ENCODE data around the gene FLNC. TPM values are rescaled to one million over a fixed set of nuclear protein-coding genes. Genes with fewer than 3 reads are reported as not detected.

Gene FLNC
- total RNA-seq, 4 donors from 2014 or later: 3.8 to 5.1 (median 4.3) TPM

DNA sequence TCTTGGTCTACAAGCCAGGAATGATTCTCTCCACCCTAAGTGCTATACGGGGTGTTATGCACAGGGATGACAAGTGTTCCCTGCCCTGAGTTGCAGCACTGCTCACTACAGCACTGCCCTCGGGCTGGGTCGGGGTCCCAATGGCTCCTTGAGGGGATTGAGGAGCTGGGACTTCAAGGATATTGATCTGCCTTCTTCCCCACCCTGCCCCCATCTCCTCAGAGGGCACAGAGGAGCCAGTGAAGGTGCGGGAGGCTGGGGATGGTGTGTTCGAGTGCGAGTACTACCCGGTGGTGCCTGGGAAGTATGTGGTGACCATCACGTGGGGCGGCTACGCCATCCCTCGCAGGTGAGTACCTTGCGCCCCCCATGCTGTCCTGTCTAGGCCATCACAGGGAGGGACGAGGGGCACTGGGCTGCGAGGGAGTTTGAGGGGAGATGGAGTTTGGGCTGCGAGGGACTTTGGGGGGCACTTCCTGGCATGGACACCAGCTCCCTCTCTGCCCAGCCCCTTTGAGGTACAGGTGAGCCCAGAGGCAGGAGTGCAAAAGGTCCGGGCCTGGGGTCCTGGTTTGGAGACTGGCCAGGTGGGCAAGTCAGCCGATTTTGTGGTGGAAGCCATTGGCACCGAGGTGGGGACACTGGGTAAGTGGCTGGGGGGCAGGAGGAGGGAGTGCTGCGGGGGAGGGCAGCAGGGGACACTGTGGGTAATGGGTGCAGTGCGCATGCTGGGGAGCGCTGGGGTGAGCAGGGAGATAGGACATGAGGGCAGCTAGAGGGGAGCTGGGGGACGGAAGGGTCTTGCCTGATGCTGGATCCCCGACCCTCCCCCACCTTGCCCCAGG is 10.3 kb downstream of the FLNC start:
- H3K36me3 ChIP-seq: peaks cover 13% of the 10 kb centered on the region
- WGBS: 92% methylated on average over 22 of the region's 23 CpGs
- H3K9me3 ChIP-seq: no peaks in the 10 kb centered on the region
- no peak overlapping the region for H3K4me3 ChIP-seq
- H3K27me3 ChIP-seq: no peaks in the 10 kb centered on the region
- peaks cover 6% of the 10 kb centered on the region for H3K4me1 ChIP-seq
- TF ChIP-seq EP300 (IDR thresholded peaks at IDR 0.05): no peak
- TF ChIP-seq, protein P1, sequence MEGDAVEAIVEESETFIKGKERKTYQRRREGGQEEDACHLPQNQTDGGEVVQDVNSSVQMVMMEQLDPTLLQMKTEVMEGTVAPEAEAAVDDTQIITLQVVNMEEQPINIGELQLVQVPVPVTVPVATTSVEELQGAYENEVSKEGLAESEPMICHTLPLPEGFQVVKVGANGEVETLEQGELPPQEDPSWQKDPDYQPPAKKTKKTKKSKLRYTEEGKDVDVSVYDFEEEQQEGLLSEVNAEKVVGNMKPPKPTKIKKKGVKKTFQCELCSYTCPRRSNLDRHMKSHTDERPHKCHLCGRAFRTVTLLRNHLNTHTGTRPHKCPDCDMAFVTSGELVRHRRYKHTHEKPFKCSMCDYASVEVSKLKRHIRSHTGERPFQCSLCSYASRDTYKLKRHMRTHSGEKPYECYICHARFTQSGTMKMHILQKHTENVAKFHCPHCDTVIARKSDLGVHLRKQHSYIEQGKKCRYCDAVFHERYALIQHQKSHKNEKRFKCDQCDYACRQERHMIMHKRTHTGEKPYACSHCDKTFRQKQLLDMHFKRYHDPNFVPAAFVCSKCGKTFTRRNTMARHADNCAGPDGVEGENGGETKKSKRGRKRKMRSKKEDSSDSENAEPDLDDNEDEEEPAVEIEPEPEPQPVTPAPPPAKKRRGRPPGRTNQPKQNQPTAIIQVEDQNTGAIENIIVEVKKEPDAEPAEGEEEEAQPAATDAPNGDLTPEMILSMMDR (IDR thresholded peaks at IDR 0.05): no peak
- no peak for TF ChIP-seq POLR2AphosphoS5 (IDR thresholded peaks at IDR 0.05)
- TF ChIP-seq POLR2A (IDR thresholded peaks at IDR 0.05): no peak
- peak in 1 of 2 donors; percentile 58 for DNase-seq (ENCODE audit: low spot score in 2 of 2)
- H3K27ac ChIP-seq: no peak overlapping the region

DNA sequence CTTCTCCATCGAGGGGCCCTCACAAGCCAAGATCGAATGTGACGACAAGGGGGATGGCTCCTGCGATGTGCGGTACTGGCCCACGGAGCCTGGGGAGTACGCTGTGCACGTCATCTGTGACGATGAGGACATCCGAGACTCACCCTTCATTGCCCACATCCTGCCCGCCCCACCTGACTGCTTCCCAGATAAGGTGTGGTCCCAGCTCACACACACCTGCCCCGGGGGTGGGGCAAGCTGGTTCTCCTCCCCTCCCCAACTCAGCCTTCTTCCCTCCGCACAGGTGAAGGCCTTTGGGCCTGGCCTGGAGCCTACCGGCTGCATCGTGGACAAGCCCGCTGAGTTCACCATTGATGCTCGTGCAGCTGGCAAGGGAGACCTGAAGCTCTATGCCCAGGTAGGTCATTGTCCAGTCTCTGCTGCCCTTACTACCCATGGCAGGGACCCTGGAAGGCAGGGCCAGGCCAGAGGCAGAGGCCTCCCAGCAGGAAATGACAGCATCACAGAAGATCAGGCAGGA is 11.0 kb downstream of the FLNC start:
- TF ChIP-seq, protein P1 (IDR thresholded peaks at IDR 0.05): no peak
- TF ChIP-seq POLR2AphosphoS5 (IDR thresholded peaks at IDR 0.05) (no peak), POLR2A (IDR thresholded peaks at IDR 0.05) (no peak), EP300 (IDR thresholded peaks at IDR 0.05) (no peak)
- H3K27me3 ChIP-seq: no peaks in the 10 kb centered on the region
- no peak for DNase-seq (ENCODE audit: low spot score in 2 of 2)
- WGBS: 87% methylated on average over 15 of the region's 17 CpGs
- H3K4me3 ChIP-seq: no peak overlapping the region
- H3K9me3 ChIP-seq: no peaks in the 10 kb centered on the region
- H3K36me3 ChIP-seq: peaks cover 13% of the 10 kb centered on the region
- peaks cover 5% of the 10 kb centered on the region for H3K4me1 ChIP-seq
- no peak overlapping the region for H3K27ac ChIP-seq

DNA sequence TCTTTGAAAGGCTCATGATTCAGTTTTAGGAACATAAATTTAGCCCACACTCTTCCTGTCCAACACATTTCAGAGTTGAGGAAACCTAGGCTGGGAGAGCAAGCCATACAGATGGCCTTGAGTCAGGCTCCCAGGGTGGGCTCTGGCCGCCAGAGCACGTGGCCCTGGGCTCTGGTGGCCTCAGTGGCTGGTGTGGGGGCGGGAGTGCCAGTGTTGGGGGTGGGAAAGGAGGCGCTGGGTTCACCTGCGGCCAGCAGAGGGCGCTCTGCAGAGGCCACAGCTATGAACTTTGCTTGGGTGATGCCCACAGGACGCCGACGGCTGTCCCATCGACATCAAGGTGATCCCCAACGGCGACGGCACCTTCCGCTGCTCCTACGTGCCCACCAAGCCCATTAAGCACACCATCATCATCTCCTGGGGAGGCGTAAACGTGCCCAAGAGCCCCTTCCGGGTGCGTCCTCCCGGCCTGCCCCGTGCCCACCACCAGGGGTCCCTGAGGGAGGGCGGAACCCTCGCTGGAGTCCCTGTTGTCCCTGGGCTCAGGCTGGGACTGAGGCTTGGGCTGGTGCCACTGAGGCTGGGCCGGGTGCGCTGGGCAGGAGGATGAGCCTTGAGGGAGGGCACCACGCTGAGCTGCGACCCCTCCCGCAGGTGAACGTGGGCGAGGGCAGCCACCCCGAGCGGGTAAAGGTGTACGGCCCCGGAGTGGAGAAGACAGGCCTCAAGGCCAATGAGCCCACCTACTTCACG is 11.9 kb downstream of the FLNC start:
- Histone ChIP-seq H3K27ac (no peak overlapping the region), H3K4me1 (no peaks in the 10 kb centered on the region), H3K9me3 (no peaks in the 10 kb centered on the region), H3K27me3 (no peaks in the 10 kb centered on the region), H3K36me3 (peaks cover 13% of the 10 kb centered on the region), H3K4me3 (no peak overlapping the region)
- WGBS: 78% methylated on average over 8 of the region's 35 CpGs
- no peak for DNase-seq (ENCODE audit: low spot score in 2 of 2)
- no peak for TF ChIP-seq POLR2A (IDR thresholded peaks at IDR 0.05)
- TF ChIP-seq, protein P1 (IDR thresholded peaks at IDR 0.05): peak; percentile 13 to 78

DNA sequence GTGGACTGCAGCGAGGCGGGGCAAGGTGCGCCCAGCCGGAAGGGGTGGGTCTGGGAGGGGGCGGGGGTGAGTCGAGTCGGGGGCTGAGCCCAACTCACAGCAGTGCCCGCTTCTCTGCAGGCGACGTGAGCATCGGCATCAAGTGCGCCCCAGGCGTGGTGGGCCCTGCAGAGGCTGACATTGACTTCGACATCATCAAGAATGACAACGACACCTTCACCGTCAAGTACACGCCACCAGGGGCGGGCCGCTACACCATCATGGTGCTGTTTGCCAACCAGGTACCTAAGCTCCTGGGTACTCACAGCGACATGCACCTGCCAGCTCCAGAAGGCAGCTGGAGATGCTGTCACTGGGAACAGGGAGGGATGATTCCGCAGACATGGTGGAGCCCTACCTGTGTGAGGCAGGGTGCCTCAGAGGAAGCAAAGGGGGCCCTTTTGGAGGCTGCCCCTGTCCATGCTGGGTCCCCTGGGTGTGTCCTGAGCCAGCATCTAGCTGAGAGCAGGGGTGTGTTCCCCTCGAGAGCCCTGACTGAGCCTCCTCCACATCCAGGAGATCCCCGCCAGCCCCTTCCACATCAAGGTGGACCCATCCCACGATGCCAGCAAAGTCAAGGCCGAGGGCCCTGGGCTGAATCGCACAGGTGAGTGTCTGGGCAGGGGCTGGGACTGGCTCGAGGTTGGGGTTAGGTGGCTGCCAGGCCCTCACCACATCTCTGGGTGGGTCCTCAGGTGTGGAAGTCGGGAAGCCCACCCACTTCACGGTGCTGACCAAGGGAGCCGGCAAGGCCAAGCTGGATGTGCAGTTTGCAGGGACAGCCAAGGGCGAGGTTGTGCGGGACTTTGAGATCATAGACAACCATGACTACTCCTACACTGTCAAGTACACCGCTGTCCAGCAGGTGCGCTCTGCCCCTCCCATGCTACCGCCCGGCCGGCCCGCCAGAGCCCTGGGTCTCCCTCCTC is 12.8 kb downstream of the FLNC start:
- Histone ChIP-seq H3K36me3 (peaks cover 17% of the 10 kb centered on the region), H3K27ac (no peak overlapping the region)

More for the DNA sequence above, 12.8 kb downstream of the FLNC start:
- no peak for DNase-seq (ENCODE audit: low spot score in 2 of 2)
- H3K9me3 ChIP-seq: no peaks in the 10 kb centered on the region
- no peak overlapping the region for H3K4me3 ChIP-seq
- TF ChIP-seq POLR2AphosphoS5 (IDR thresholded peaks at IDR 0.05) (no peak), EP300 (IDR thresholded peaks at IDR 0.05) (no peak), POLR2A (IDR thresholded peaks at IDR 0.05) (no peak)
- TF ChIP-seq, protein P1 (IDR thresholded peaks at IDR 0.05): no peak
- no peaks in the 10 kb centered on the region for H3K27me3 ChIP-seq
- H3K4me1 ChIP-seq: no peaks in the 10 kb centered on the region
- WGBS: 95% methylated on average over 13 of the region's 38 CpGs

Measured in suprapubic skin (tissue), 4 donors.